ENCODE measurements around the gene RPL19.
A peak's percentile ranks its signal among the peaks of the same experiment; 100 is the strongest.

RPL19 gene

DNA sequence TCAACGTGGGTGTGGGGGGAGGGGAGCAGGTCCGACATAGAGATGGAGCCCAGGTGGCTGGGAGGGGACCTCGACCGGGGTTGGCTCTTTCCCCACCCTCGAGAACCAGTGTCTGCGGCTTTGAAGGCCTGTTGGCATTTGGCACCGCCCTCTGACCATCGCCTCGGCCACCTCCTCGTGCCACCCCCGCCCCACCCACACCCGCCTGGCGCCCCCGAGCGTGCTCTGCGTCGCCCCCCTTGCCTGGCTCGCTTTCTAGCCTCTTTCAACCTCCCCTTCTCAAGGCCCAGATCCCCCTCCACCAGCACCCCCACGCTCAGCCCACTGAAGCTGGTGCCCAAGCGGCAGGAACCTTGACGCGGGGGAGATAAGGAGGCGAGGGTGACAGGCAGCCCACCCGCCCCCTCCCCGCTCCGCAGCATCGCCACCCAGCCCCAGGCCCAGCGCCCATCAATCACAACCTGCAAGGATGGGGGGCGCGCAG lies 3.2 kb upstream of the RPL19 start:
- DNase-seq (ENCODE audit: extremely low read depth in 1 of 2, low read depth in 1 of 2) = no peak

- peak in 1 of 2 donors; percentile 50 for DNase-seq (ENCODE audit: extremely low read depth in 1 of 2, low read depth in 1 of 2)
These were observed 2.5 kb upstream of the RPL19 start, which contains the start of gene CACNB1 for GRCh38 chr17:39197380-39198185. TSS of gene CACNB1 (minus strand) at chr17:39197669. CDS start at chr17:39197495, 174 bp downstream.

DNA sequence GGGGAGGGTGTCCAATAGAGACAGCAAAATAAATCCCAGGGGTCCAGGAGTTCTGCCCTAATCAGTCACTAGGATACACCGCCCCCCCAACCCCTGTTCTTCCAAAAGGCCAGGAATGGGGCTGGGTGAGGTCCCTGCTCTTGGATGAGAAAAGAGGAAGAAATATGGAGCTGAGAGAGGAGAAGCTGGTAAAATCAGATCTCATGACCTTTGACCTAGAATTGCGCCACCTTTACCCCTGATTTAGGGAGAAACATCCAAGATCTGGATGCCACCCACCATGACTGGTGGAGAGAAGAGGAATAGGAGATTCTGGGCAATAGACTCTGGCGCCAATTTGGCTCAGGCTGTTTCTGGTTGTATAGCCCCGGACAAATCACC lies 1.9 kb upstream of the RPL19 start:
- no peak for DNase-seq (ENCODE audit: extremely low read depth in 1 of 2, low read depth in 1 of 2)

GRCh38 chr17:39199820-39200069 lies 338 bp upstream of the RPL19 start:
- DNase-seq (ENCODE audit: extremely low read depth in 1 of 2, low read depth in 1 of 2) = peak; percentile 74 to 77

DNA sequence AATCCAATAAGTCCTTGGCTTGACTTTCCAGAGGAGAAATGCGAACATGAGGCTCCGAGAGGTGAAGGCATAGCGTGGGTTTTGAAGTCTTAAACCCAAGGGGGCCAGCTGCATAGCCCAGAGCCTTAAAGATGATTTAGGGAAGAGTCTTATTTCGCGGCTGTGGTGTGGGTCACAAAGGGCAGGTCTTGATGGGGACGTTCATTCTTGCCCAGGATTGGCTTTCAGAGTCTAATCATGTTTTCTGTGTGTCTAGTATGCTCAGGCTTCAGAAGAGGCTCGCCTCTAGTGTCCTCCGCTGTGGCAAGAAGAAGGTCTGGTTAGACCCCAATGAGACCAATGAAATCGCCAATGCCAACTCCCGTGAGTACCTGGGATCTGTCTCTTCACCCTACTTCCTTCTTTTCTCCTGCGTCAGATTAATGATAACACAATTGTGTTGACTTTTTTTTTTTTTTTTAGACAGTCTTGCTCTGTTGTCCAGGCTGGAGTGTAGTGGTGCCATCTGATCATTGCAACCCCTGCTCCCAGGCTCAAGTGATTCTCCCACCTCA lies 951 bp downstream of the RPL19 start:
- no peak for DNase-seq (ENCODE audit: extremely low read depth in 1 of 2, low read depth in 1 of 2)

- no peak for DNase-seq (ENCODE audit: extremely low read depth in 1 of 2, low read depth in 1 of 2)
These were observed 4.2 kb downstream of the RPL19 start for GRCh38 chr17:39204245-39204644.

DNA sequence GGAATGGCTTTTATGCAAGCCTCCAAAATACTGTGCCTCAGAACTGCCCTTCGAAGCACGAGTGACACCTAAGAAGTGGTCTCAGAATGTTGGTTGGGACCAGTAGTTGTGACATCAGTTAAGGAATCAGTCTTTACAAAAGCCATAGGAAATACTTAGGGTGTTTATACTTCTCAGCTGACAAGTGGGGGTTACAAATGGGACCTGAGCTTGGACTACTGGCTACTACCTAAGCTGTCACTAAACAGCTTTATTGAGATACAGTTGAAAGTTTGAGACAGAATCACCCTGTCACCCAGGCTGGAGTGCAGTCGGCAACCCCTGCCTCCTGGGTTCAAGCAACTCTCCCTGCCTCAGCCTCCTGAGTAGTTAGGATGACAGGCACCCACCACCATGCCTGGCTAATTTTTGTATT lies 5.0 kb downstream of the RPL19 start:
- DNase-seq (ENCODE audit: extremely low read depth in 1 of 2, low read depth in 1 of 2) = no peak

GRCh38 chr17:39208136-39208535 lies 8.1 kb downstream of the RPL19 start:
- DNase-seq (ENCODE audit: extremely low read depth in 1 of 2, low read depth in 1 of 2) = no peak

DNA sequence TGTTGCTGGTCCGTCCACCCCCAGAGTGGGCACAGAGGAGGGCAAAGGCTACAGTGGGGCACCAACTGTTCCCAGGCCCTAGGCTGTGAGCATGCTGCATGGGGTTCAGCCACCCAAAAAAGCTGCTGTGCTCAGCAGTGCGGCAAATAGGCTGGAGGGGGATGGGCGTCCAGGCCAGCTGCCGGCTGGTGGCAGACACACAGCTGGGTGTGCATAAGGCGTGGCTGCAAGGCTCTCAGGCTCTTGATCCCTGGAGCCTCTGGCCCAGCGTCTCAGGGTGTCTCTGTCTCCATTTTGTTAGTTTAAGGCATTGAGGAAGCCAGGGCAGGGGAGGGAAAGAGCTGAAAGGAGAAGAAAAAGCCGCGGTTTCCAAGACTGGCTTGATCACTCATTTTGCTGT lies 8.8 kb downstream of the RPL19 start:
- no peak for DNase-seq (ENCODE audit: extremely low read depth in 1 of 2, low read depth in 1 of 2)

GRCh38 chr17:39209317-39210092 lies 9.4 kb downstream of the RPL19 start:
- peak; percentile 60 to 74 for DNase-seq (ENCODE audit: extremely low read depth in 1 of 2, low read depth in 1 of 2)

DNA sequence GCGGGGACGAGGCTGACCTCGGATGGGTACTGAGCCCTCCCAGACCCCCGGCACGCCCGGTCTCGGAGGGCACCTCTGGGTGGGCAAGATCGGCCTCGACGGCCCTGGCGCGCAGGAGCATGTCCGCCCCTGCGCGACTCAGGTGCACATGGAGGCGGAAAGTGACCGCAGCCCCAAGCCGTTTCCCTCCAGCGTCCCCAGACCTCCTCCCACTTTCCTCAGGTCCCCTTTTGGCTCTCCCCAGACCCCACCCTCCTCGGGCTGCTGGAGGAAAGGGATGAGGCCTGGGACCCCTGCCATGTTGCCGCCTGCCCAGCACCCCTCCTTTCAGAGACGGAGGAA lies 10.0 kb downstream of the RPL19 start:
- DNase-seq (ENCODE audit: extremely low read depth in 1 of 2, low read depth in 1 of 2) = no peak

DNA sequence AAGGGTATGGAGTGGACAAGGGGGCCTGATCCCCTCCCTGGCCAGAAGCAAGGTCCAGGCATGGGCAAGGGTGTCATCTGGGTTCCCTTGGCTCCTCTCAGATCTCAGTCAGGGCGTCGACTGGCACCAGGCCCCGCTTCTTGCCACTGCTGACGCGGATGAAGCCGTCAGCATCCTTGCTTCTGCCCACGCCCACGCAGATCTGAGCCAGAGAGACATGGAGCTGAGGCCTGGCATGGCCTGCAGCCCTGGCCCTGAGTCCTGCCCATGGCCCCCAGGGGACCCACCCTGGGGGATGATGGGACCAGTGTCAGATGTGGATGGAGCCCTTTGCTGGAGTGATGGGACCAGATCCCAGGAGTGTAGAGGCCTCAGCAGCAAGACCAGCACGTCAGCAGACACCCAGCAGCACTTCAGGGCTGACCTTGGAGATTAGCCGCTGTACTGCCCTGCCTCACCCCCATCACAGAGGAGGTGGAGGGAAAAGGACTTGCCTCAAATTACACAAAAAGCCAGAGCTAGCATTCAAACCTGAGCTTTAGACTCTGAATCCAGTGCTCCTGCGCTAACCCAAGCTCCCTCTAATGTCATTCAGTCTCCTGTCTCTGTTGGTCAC lies 12.2 kb downstream of the RPL19 start:
- no peak for DNase-seq (ENCODE audit: extremely low read depth in 1 of 2, low read depth in 1 of 2)

DNA sequence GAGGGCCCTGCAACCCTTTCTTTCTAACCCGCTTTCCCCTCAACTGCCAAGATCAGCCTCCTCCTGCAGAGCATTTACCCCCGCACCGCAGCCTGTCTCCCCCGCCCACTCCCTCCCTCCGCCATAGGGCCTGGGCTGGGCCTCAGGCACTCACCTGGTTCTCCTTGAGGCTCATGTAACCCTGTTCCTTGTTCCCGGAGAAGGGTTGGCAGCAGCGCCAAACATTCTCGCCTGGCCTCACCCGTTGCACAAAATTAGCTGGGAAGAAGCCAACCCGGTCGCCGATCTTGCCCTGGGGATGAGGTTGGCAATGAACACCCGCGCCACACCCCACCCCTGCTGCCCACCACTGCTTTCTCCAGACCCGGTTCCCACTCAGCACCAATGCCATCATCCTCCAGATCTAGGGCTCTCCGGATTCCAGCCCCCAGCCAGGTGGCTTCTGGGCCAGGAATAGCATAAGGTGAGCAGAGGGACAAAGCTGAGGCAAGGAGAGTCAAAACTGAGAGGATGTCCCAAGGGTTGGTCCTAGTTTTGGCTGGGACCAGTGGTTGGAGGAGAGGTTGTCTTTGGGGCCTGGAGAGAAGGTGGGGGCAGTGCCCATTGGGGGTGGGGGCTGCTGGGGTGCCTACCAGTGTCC lies 12.9 kb downstream of the RPL19 start:
- DNase-seq (ENCODE audit: extremely low read depth in 1 of 2, low read depth in 1 of 2) = no peak

- DNase-seq (ENCODE audit: extremely low read depth in 1 of 2, low read depth in 1 of 2) = no peak
These were observed 13.8 kb downstream of the RPL19 start for GRCh38 chr17:39213852-39214251.

DNA sequence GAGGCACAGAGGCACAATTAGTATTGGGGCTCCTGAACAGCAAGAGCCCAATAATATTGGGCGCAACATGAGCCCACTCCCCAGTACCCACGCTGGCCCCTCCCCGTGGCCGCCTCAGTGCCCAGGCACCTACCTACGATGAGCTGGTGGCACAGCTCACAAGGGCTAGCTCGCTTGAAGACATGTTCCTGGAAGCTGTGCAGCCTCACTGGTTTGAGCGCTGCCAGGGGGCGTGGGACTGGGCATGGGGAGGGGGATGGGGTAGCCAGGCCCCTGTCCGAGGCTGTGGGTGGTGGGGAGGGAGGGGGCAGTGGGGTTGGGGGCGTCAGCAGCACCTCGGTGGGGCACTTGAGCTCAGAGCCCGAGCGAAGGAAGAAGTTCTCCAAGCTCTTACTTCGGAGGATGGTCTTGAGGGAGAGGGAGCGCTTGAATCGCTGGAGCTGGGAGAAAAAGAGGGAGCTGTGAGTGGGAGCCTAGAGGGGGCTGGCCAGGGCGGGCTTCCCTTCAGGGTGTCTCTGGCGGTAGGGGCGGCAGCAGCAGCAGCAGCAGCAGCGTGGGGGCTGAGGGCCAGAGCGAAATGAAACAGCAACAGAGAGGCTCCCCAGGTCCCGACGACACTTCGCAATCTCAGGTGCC lies 17.8 kb downstream of the RPL19 start:
- DNase-seq (ENCODE audit: extremely low read depth in 1 of 2, low read depth in 1 of 2) = no peak

GRCh38 chr17:39218906-39219305 lies 18.8 kb downstream of the RPL19 start:
- DNase-seq (ENCODE audit: extremely low read depth in 1 of 2, low read depth in 1 of 2) = no peak

DNA sequence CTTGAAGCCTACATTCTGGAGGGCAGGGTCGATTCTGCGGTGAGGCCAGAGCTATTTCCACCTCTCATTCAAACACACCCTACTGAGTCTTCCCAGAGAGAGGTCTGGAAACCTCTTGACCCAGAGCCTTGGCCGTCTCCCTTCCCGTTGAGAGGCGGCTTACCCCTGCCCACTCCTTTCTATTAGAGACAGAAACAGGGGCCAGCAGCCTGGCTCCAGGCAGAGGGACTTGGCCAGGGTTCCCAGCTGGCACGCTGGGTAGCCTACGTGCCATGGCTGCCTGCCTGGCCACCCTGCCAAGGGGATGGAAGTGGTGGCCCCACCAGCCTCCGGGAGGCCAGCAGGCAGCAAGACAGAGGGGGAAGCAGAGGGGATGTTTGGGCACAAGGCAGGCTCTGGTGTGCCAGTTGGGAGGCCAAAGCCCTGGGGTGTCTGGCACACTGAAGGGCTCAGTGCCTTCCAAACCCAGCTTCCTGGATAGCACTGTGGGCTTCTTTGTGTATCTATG lies 19.6 kb downstream of the RPL19 start:
- no peak for DNase-seq (ENCODE audit: extremely low read depth in 1 of 2, low read depth in 1 of 2)

GRCh38 chr17:39221572-39221971 lies 21.5 kb downstream of the RPL19 start:
- DNase-seq (ENCODE audit: extremely low read depth in 1 of 2, low read depth in 1 of 2) = no peak

DNA sequence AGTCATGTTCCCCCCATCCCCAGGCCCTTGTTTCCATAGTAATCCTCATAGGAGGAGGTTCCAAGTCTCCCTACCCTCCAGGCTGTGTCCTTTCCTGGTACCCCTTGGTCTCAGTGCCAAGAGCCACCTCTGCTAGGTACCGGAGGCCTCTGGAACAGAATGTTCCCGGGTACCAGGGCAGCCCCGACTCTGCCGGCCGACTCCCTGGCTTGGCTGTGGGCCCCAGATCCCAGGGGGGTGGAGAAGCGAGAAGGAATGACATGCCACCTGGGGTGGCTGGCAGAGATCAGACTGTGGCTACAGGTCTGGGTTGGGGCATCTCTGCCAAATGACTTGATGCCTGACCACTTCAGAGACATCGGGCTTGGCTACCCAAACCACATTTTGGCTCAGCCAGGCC lies 22.1 kb downstream of the RPL19 start:
- no peak for DNase-seq (ENCODE audit: extremely low read depth in 1 of 2, low read depth in 1 of 2)

Measured in activated CD8-positive, alpha-beta memory T cell treated with anti-CD3 and anti-CD28 coated beads for 1 hour (primary cell).